A549 (cell line): Measurements from ENCODE around the gene AAMP. TPM values are rescaled to one million over a fixed set of nuclear protein-coding genes. Genes with fewer than 3 reads are reported as not detected.
A peak's percentile ranks its signal among the peaks of the same experiment; 100 is the strongest.

Source experiments
- ATAC-seq, 2 experiments: fragments of 200-7000 bp in 1 of 2; fragments of >200 bp in 1 of 2; cut with Nextera tagmentation in 1 of 2; cut with Tn5 transposase in 1 of 2; 3 replicates each; pipeline versions ENCODE4 v1.8.0 to v1.9.1; 2018 to 2020; ENCODE audit warnings: mild to moderate bottlenecking in 1 of 2, moderate library complexity in 1 of 2
- CTCF ChIA-PET: fragments of 300-600 bp; sonication (Branson Sonifier 250); formaldehyde crosslinking; extraction: SDS; loops from one replicate; lab custom pipeline; 2021; ENCODE audit warnings: antibody characterized with exemption, inconsistent platforms; lab: Yijun Ruan, JAX
- POLR2A ChIA-PET: fragments of 350-600 bp; formaldehyde crosslinking; extraction: SDS; loops from one replicate; lab custom pipeline; 2021; ENCODE audit warnings: antibody characterized with exemption, inconsistent platforms; lab: Yijun Ruan, JAX
- DNase-seq, 2 experiments: peaks; one replicate each; pipeline versions ENCODE4 v3.0.0 to v3.0.0-alpha.2; 2011 to 2016; ENCODE audit warnings: low read depth in 1 of 2, low spot score in 1 of 2
- FAIRE-seq: peaks from 2 replicates; lab custom pipeline; 2011; peaks lifted over from hg19 to GRCh38; lab: Jason Lieb, UNC
- H3K27ac ChIP-seq, 2 experiments: fragments of >200 bp; sonication (Bioruptor Twin); formaldehyde crosslinking; 3 replicates each; pipeline ENCODE4 v1.5.1; 2016 to 2017
- H3K4me1 ChIP-seq: fragments of >200 bp; sonication (Bioruptor Twin); formaldehyde crosslinking; 3 replicates; pipeline ENCODE4 v1.6.1; 2016
- H3K4me2 ChIP-seq: fragments of >200 bp; sonication (Bioruptor Twin); formaldehyde crosslinking; 3 replicates; pipeline ENCODE4 v1.6.1; 2016
- H3K4me3 ChIP-seq: fragments of >200 bp; sonication (Bioruptor Twin); formaldehyde crosslinking; 3 replicates; pipeline ENCODE4 v1.5.1; 2016
- H3K9me3 ChIP-seq: fragments of >200 bp; sonication (Bioruptor Twin); formaldehyde crosslinking; 3 replicates; pipeline ENCODE4 v1.6.1; 2016
- BCL3 ChIP-seq: fragments of >200 bp; sonication (Bioruptor Twin); formaldehyde crosslinking; IDR thresholded peaks from 3 replicates; pipeline ENCODE4 v1.6.1; 2016
- BHLHE40 ChIP-seq: IDR thresholded peaks from 2 replicates; pipeline ENCODE4 v1.6.1; 2012; ENCODE audit warnings: low read depth, low read length, inconsistent platforms
- CBX2 ChIP-seq: fragments of 200-600 bp; sonication (generic); IDR thresholded peaks from 2 replicates; pipeline ENCODE4 v1.6.1; 2016; ENCODE audit warnings: low read depth, mild to moderate bottlenecking, borderline replicate concordance
- CEBPB ChIP-seq, 2 experiments: fragments of >200 bp in 1 of 2; sonication (Bioruptor Twin) in 1 of 2; formaldehyde crosslinking in 1 of 2; IDR thresholded peaks; 2 replicates each; pipeline ENCODE4 v1.6.1; 2012 to 2016
- CHD2 ChIP-seq: fragments of 150-350 bp; IDR thresholded peaks from 2 replicates; pipeline ENCODE4 v1.6.1; 2014; ENCODE audit warnings: low read length; ENCODE audit not compliant: partially characterized antibody
- EHMT2 ChIP-seq: fragments of 200-600 bp; sonication (generic); IDR thresholded peaks from 2 replicates; pipeline ENCODE4 v1.6.1; 2016; ENCODE audit warnings: antibody characterized with exemption, low read depth, mild to moderate bottlenecking, moderate library complexity
- ELK1 ChIP-seq: fragments of 150-350 bp; IDR thresholded peaks from 2 replicates; pipeline ENCODE4 v1.6.1; 2014; ENCODE audit warnings: low read depth, mild to moderate bottlenecking, low read length
- ESRRA ChIP-seq: fragments of 150-350 bp; IDR thresholded peaks from 2 replicates; pipeline ENCODE4 v1.6.1; 2014; ENCODE audit warnings: mild to moderate bottlenecking, low read length, borderline replicate concordance
- GATA3 ChIP-seq: IDR thresholded peaks from 2 replicates; pipeline ENCODE4 v1.6.1; 2012; ENCODE audit warnings: borderline replicate concordance
- HES2 ChIP-seq: fragments of >200 bp; sonication (Bioruptor Twin); formaldehyde crosslinking; IDR thresholded peaks from 2 replicates; pipeline ENCODE4 v1.6.1; 2016
- HOXB13 ChIP-seq: fragments of 250-450 bp; sonication (Bioruptor Pico); IDR thresholded peaks from 2 replicates; pipeline ENCODE4 v1.5.0; 2020; ENCODE audit warnings: low read depth, mild to moderate bottlenecking, moderate library complexity
- JUNB ChIP-seq: fragments of >200 bp; sonication (Bioruptor Twin); formaldehyde crosslinking; IDR thresholded peaks from 2 replicates; pipeline ENCODE4 v1.6.1; 2016
- KDM5A ChIP-seq: fragments of 200-600 bp; sonication (generic); IDR thresholded peaks from 2 replicates; pipeline ENCODE4 v1.6.1; 2016; ENCODE audit warnings: antibody characterized with exemption, mild to moderate bottlenecking
- MAFK ChIP-seq: fragments of 450-650 bp; IDR thresholded peaks from 2 replicates; pipeline ENCODE4 v1.6.1; 2014; ENCODE audit not compliant: partially characterized antibody
- MYC ChIP-seq: IDR thresholded peaks from 2 replicates; pipeline ENCODE4 v1.6.1; 2012; ENCODE audit warnings: mild to moderate bottlenecking, inconsistent platforms, low read length, improper control_type of control experiment, borderline replicate concordance
- NFE2L2 ChIP-seq: fragments of 150-350 bp; conservative IDR thresholded peaks from 2 replicates; pipeline ENCODE4 v1.6.1; 2014; ENCODE audit warnings: low read length
- NPAS2 ChIP-seq: fragments of 250-450 bp; sonication (Bioruptor Pico); IDR thresholded peaks from 2 replicates; pipeline ENCODE4 v1.8.0; 2022; ENCODE audit warnings: mild to moderate bottlenecking, moderate library complexity, borderline replicate concordance
- PHF8 ChIP-seq: fragments of 200-600 bp; sonication (generic); IDR thresholded peaks from 2 replicates; pipeline ENCODE4 v1.6.1; 2016; ENCODE audit warnings: low read depth, mild to moderate bottlenecking, antibody characterized with exemption, moderate library complexity, borderline replicate concordance
- POLR2A ChIP-seq: IDR thresholded peaks from 2 replicates; pipeline ENCODE4 v1.6.1; 2012; ENCODE audit warnings: mild to moderate bottlenecking, low read length
- RAD21 ChIP-seq, 2 experiments: fragments of >200 bp in 1 of 2; sonication (Bioruptor Twin) in 1 of 2; formaldehyde crosslinking in 1 of 2; IDR thresholded peaks in 1 of 2; conservative IDR thresholded peaks in 1 of 2; 2 replicates in 1 of 2; 3 replicates in 1 of 2; pipeline ENCODE4 v1.6.1; 2012 to 2018; ENCODE audit warnings: inconsistent platforms in 1 of 2
- SMC3 ChIP-seq: fragments of >200 bp; sonication (Bioruptor Twin); formaldehyde crosslinking; IDR thresholded peaks from 3 replicates; pipeline ENCODE4 v1.6.1; 2018; ENCODE audit warnings: inconsistent platforms
- SREBF2 ChIP-seq: fragments of 450-650 bp; IDR thresholded peaks from 2 replicates; pipeline ENCODE4 v1.6.1; 2014; ENCODE audit warnings: mild to moderate bottlenecking, moderate library complexity
- TFCP2L1 ChIP-seq: fragments of 250-450 bp; sonication (Bioruptor Pico); IDR thresholded peaks from 2 replicates; pipeline ENCODE4 v1.5.0; 2021; ENCODE audit warnings: mild to moderate bottlenecking
- TP53 ChIP-seq: fragments of 250-450 bp; sonication (Bioruptor Pico); IDR thresholded peaks from 2 replicates; pipeline ENCODE4 v1.5.0; 2021; ENCODE audit warnings: mild to moderate bottlenecking, moderate library complexity
- ZC3H11A ChIP-seq: fragments of 450-650 bp; IDR thresholded peaks from 2 replicates; pipeline ENCODE4 v1.6.1; 2014; ENCODE audit warnings: antibody characterized with exemption, mild to moderate bottlenecking
- WGBS: methylation state at CpG from one replicate; pipeline ENCODE4 v1.1.6; 2017; ENCODE audit errors: missing lambda C conversion rate; 5-methylcytosine and 5-hydroxymethylcytosine counted together
- polyA plus RNA-seq, 4 experiments: library from polyadenylated mRNA; depleted of rRNA in 3 of 4; stranded (reverse); fragments of >200 nt; fragmentation: RNase III in 1 of 4; extraction: RNeasy Plus Mini Kit Qiagen cat#74134 plus additional on column Dnase treatment in 1 of 4; gene quantifications; 2 replicates in 3 of 4; 3 replicates in 1 of 4; pipeline ENCODE4 v1.2.3, GENCODE V29; 2011 to 2017

Gene AAMP
- polyA plus RNA-seq, 2 of the 4 experiments (the other 2 are of a cell fraction): 82.0 to 173 TPM

GRCh38 chr2:218229851-218230250 is 40.1 kb downstream of the AAMP start:
- TF ChIP-seq JUNB (no peak), RAD21 (conservative IDR thresholded peaks at IDR 0.05 in 1 of 2, IDR thresholded peaks at IDR 0.05 in 1 of 2) (no peak), ZC3H11A (no peak), CBX2 (no peak), PHF8 (no peak), MAFK (no peak), SMC3 (no peak), CEBPB (IDR thresholded peaks at IDR 0.05) (no peak), CHD2 (no peak), HOXB13 (CRISPR knock-in tag) (no peak), EHMT2 (no peak), SREBF2 (no peak), MYC (no peak), KDM5A (no peak), ELK1 (no peak), BCL3 (no peak), NPAS2 (CRISPR knock-in tag) (no peak)
- H3K4me3 ChIP-seq: no peak overlapping the region
- no peak for FAIRE-seq
- DNase-seq: no peak
- H3K4me2 ChIP-seq: peak overlapping the region; percentile 27; the same call in 2 of the 3 replicates
- CTCF ChIA-PET: interaction anchor here (1.1 to 2.6 kb wide), 5 partner anchors 10 to 44 kb away, joined by 3 to 8 read pairs (median 7); partner anchors contain the start of gene GPBAR1
- POLR2A ChIA-PET: no interaction called here
- H3K27ac ChIP-seq: peak overlapping the region in 1 of 2 experiments; percentile 63; a peak in 3 of 6 replicates
- ATAC-seq: peak in 1 of 2 experiments; percentile 21; a peak in 1 of 6 replicates
- no peaks in the 10 kb centered on the region for H3K9me3 ChIP-seq
- H3K4me1 ChIP-seq: peaks cover 34% of the 10 kb centered on the region
- 81% methylated on average over 4 of the region's 4 CpGs for WGBS

GRCh38 chr2:218229239-218229638 is 40.7 kb downstream of the AAMP start:
- ChIA-PET CTCF (interaction anchor here (1.1 to 2.6 kb wide), 5 partner anchors 9 to 44 kb away, joined by 3 to 8 read pairs (median 7); partner anchors contain the start of gene GPBAR1), POLR2A (interaction anchor here (0.9 kb wide), 1 partner anchor 12 kb away, joined by 3 read pairs; the partner anchor contains the start of gene ARPC2)
- ATAC-seq (peak in 1 of 2 experiments; percentile 60; a peak in 3 of 6 replicates), FAIRE-seq (no peak), DNase-seq (peak in 1 of 2 experiments; percentile 23)
- H3K27ac ChIP-seq: 0 out of 6 replicates have a peak overlapping the region, but pooled peaks of 1 of the 2 experiments have one; percentile 12
- peaks cover 29% of the 10 kb centered on the region for H3K4me1 ChIP-seq
- TF ChIP-seq NFE2L2: no peak
- no peak for TF ChIP-seq POLR2A
- no peak for TF ChIP-seq BHLHE40
- TF ChIP-seq ESRRA: no peak
- no peak for TF ChIP-seq TP53 (CRISPR knock-in tag)
- no peak for TF ChIP-seq HES2
- TF ChIP-seq GATA3: no peak
- no peak for TF ChIP-seq TFCP2L1 (CRISPR knock-in tag)
- H3K4me3 ChIP-seq: no peak overlapping the region
- 27% methylated on average over 3 of the region's 3 CpGs for WGBS
- H3K4me2 ChIP-seq: peak overlapping the region; percentile 27; the same call in 2 of the 3 replicates
- no peaks in the 10 kb centered on the region for H3K9me3 ChIP-seq
